HepG2 (cell line): ENCODE data around the gene FOXJ2. TPM values are rescaled to one million over a fixed set of nuclear protein-coding genes. Genes with fewer than 3 reads are reported as not detected.

ENCODE experiments used
- ATF1 ChIP-seq: IDR thresholded peaks from 2 replicates; pipeline ENCODE4 v1.6.1; 2016; ENCODE audit warnings: mild to moderate bottlenecking, control low read depth
- CBX1 ChIP-seq: IDR thresholded peaks from one replicate; pipeline ENCODE4 v1.6.1; 2016; ENCODE audit warnings: antibody characterized with exemption, low read depth
- ERF ChIP-seq: IDR thresholded peaks from 2 replicates; pipeline ENCODE4 v1.6.1; 2018; ENCODE audit warnings: missing biosample characterization, missing genetic modification reagents
- FIP1L1 ChIP-seq: fragments of 200-400 bp; formaldehyde crosslinking; IDR thresholded peaks from 2 replicates; pipeline ENCODE4 v1.6.1; 2018; ENCODE audit warnings: low read depth, mild to moderate bottlenecking, low read length, moderate library complexity, borderline replicate concordance; ENCODE audit not compliant: insufficient read depth
- FOXA3 ChIP-seq: IDR thresholded peaks from 2 replicates; pipeline ENCODE4 v1.6.1; 2016; ENCODE audit warnings: missing genetic modification reagents, missing compliant biosample characterization
- HOXA5 ChIP-seq: sonication (generic); formaldehyde crosslinking; IDR thresholded peaks from 2 replicates; pipeline ENCODE4 v1.4.0; 2020; ENCODE audit warnings: missing genetic modification reagents
- HOXD1 ChIP-seq: sonication (generic); formaldehyde crosslinking; IDR thresholded peaks from 2 replicates; pipeline ENCODE4 v1.5.0; 2020; ENCODE audit warnings: missing genetic modification reagents
- IRF1 ChIP-seq: sonication (generic); formaldehyde crosslinking; IDR thresholded peaks from 2 replicates; pipeline ENCODE4 v1.4.0; 2020; ENCODE audit warnings: low read depth, mild to moderate bottlenecking, missing genetic modification reagents
- KDM1A ChIP-seq: IDR thresholded peaks from 2 replicates; pipeline ENCODE4 v1.6.1; 2016; ENCODE audit warnings: missing compliant biosample characterization
- KDM5A ChIP-seq: fragments of 200-600 bp; sonication (generic); IDR thresholded peaks from 2 replicates; pipeline ENCODE4 v1.7.0; 2018; ENCODE audit warnings: antibody characterized with exemption, mild to moderate bottlenecking, low read length, borderline replicate concordance
- MED8 ChIP-seq: sonication (generic); formaldehyde crosslinking; IDR thresholded peaks from 2 replicates; pipeline ENCODE4 v1.8.1; 2023; ENCODE audit warnings: mild to moderate bottlenecking, missing genetic modification reagents; ENCODE audit not compliant: insufficient replicate concordance
- NR2C2 ChIP-seq: sonication (generic); formaldehyde crosslinking; IDR thresholded peaks from 2 replicates; pipeline ENCODE4 v1.4.0; 2020; ENCODE audit warnings: missing genetic modification reagents, mild to moderate bottlenecking, moderate library complexity, borderline replicate concordance
- PBX2 ChIP-seq: IDR thresholded peaks from 2 replicates; pipeline ENCODE4 v1.6.1; 2016; ENCODE audit warnings: control low read depth
- PLSCR1 ChIP-seq: sonication (generic); formaldehyde crosslinking; IDR thresholded peaks from 2 replicates; pipeline ENCODE4 v1.5.0; 2020; ENCODE audit warnings: missing genetic modification reagents, mild to moderate bottlenecking, borderline replicate concordance
- PRDM10 ChIP-seq: sonication (generic); formaldehyde crosslinking; IDR thresholded peaks from 2 replicates; pipeline ENCODE4 v1.4.0; 2020; ENCODE audit warnings: low read depth, missing genetic modification reagents
- RBFOX2 ChIP-seq: fragments of 200-400 bp; formaldehyde crosslinking; IDR thresholded peaks from 2 replicates; pipeline ENCODE4 v1.6.1; 2017; ENCODE audit warnings: low read depth, mild to moderate bottlenecking, low read length
- SNAPC5 ChIP-seq: sonication (generic); formaldehyde crosslinking; IDR thresholded peaks from 2 replicates; pipeline ENCODE4 v1.8.1; 2023; ENCODE audit warnings: mild to moderate bottlenecking, missing genetic modification reagents, borderline replicate concordance
- TGIF2 ChIP-seq: IDR thresholded peaks from 2 replicates; pipeline ENCODE4 v1.6.1; 2016; ENCODE audit warnings: control low read depth, missing compliant biosample characterization
- ZFP82 ChIP-seq: sonication (generic); formaldehyde crosslinking; IDR thresholded peaks from 2 replicates; pipeline ENCODE4 v1.5.1; 2020; ENCODE audit warnings: mild to moderate bottlenecking, missing genetic modification reagents, borderline replicate concordance
- ZNF615 ChIP-seq: sonication (generic); formaldehyde crosslinking; IDR thresholded peaks from 2 replicates; pipeline ENCODE4 v1.5.0; 2020; ENCODE audit warnings: mild to moderate bottlenecking, missing genetic modification reagents, borderline replicate concordance
- ZNF773 ChIP-seq: sonication (generic); formaldehyde crosslinking; IDR thresholded peaks from 2 replicates; pipeline ENCODE4 v1.4.0; 2020; ENCODE audit warnings: missing genetic modification reagents, borderline replicate concordance
- ZNF841 ChIP-seq: sonication (generic); formaldehyde crosslinking; IDR thresholded peaks from 2 replicates; pipeline ENCODE4 v1.8.1; 2023; ENCODE audit warnings: missing genetic modification reagents, borderline replicate concordance
- polyA plus RNA-seq, 8 experiments: library from polyadenylated mRNA; depleted of rRNA in 3 of 8; stranded (reverse) in 7 of 8; unstranded in 1 of 8; fragments of >200 nt; fragmentation: Illumina TruSeq in 4 of 8; extraction: Trizol in 4 of 8; gene quantifications; 2 replicates each; pipeline versions ENCODE4 v1.2.1 to v1.2.3, GENCODE V29; 2011 to 2016; ENCODE audit warnings: low read depth in 4 of 8, missing spikeins in 1 of 8, mixed read lengths in 1 of 8; ENCODE audit not compliant: insufficient read depth in 1 of 8
- total RNA-seq, 5 experiments: library from RNA; depleted of rRNA; stranded (reverse); fragments of >200 nt; fragmentation: Illumina TruSeq; extraction: Trizol; gene quantifications; 2 replicates each; pipeline ENCODE4 v1.2.3, GENCODE V29; 2016; ENCODE audit warnings: low read depth in 1 of 5
- TF ChIP-seq, protein P1 (sequence below): sonication (generic); formaldehyde crosslinking; IDR thresholded peaks from 2 replicates; pipeline ENCODE4 v1.4.0; 2020; ENCODE audit warnings: missing genetic modification reagents

Gene FOXJ2
- total and polyA plus RNA-seq, 2 of the 13 experiments (the other 11 are each of a cell fraction or from before 2014, with no cell fraction given) = 2.2 to 2.9 TPM

DNA sequence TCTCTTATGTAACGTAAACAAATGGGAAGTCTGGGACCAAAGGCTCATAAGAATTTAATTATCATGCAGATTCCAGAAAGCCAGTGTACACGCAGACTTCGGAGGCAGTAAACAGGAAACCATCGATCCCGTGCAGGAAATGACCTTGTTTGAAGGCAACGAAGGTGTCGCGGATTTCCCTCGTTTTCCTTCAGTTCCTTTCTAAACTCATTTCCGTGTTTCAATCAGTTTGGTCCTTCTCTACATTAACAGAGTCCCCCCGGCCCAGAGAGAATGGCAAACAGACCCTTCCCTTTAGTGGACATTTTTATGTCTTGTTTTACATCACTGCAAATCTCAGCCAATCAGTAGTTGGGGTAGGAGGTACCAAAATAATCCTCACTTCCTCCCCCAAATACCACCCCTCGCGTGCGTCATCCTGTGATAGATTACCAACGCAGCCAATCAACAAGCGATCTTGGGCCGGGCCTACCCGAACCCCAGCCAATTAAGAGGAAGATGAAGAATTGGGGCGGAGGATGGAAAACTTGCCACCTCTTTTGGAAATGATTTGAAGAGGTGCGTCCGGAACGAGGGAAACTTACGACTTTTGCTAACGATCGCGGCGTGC lies 6.1 kb upstream of the FOXJ2 start (continued):
- no peak for TF ChIP-seq PLSCR1 (CRISPR knock-in tag)
- TF ChIP-seq ZNF615 (CRISPR knock-in tag) = peak; percentile 32; the same call in 1 of the 2 replicates
- TF ChIP-seq FIP1L1 = no peak
- TF ChIP-seq, protein P1, sequence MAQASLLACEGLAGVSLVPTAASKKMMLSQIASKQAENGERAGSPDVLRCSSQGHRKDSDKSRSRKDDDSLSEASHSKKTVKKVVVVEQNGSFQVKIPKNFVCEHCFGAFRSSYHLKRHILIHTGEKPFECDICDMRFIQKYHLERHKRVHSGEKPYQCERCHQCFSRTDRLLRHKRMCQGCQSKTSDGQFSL (CRISPR knock-in tag) = no peak
- TF ChIP-seq KDM1A (CRISPR knock-in tag) = no peak
- peak; percentile 93 for TF ChIP-seq PBX2 (CRISPR knock-in tag)
- TF ChIP-seq ZFP82 (CRISPR knock-in tag) = peak; percentile 65; the same call in 1 of the 2 replicates
- peak; percentile 61 for TF ChIP-seq KDM5A
- peak; percentile 81; the same call in 1 of the 2 replicates for TF ChIP-seq ERF (CRISPR knock-in tag)
- TF ChIP-seq IRF1 (CRISPR knock-in tag) = no peak
- TF ChIP-seq HOXA5 (CRISPR knock-in tag) = peak; percentile 99
- TF ChIP-seq NR2C2 (CRISPR knock-in tag) = peak; percentile 21; the same call in 1 of the 2 replicates
- no peak for TF ChIP-seq ZNF773 (CRISPR knock-in tag)
- peak; percentile 94 for TF ChIP-seq ATF1 (CRISPR knock-in tag)
- peak; percentile 46 for TF ChIP-seq CBX1
- TF ChIP-seq HOXD1 (CRISPR knock-in tag) = peak; percentile 99
- TF ChIP-seq RBFOX2 = peak; percentile 45; the same call in 1 of the 2 replicates
- peak; percentile 47 for TF ChIP-seq MED8 (CRISPR knock-in tag)
- no peak for TF ChIP-seq SNAPC5 (CRISPR knock-in tag)
- peak; percentile 50 for TF ChIP-seq FOXA3 (CRISPR knock-in tag)
- TF ChIP-seq PRDM10 (CRISPR knock-in tag) = 0 out of 2 replicates have a peak, but pooled peaks have one; percentile 37
- no peak for TF ChIP-seq ZNF841
- 0 out of 2 replicates have a peak, but pooled peaks have one; percentile 19 for TF ChIP-seq TGIF2 (CRISPR knock-in tag)
